GM12875 (cell line): ENCODE results near the gene DIP2B.
"Not testable (repeated sequence)": the region's sequence is repeated elsewhere in the genome, so short reads cannot be mapped to it uniquely, and the experiment has no call there.

Experiments
- H3K4me3 ChIP-seq: one replicate; pipeline ENCODE4 v1.5.1; 2011; ENCODE audit warnings: low read depth, low read length, control low read depth
- CTCF ChIP-seq: IDR thresholded peaks from 2 replicates; pipeline ENCODE4 v1.5.1; 2011; ENCODE audit warnings: low read depth, mild to moderate bottlenecking, control low read depth, inconsistent platforms, low read length, moderate library complexity, borderline replicate concordance; ENCODE audit not compliant: insufficient read depth

Gene DIP2B

GRCh38 chr12:50676756-50677155 lies 172.0 kb downstream of the DIP2B start:
- TF ChIP-seq CTCF: no peak
- no peak overlapping the region for H3K4me3 ChIP-seq

DNA sequence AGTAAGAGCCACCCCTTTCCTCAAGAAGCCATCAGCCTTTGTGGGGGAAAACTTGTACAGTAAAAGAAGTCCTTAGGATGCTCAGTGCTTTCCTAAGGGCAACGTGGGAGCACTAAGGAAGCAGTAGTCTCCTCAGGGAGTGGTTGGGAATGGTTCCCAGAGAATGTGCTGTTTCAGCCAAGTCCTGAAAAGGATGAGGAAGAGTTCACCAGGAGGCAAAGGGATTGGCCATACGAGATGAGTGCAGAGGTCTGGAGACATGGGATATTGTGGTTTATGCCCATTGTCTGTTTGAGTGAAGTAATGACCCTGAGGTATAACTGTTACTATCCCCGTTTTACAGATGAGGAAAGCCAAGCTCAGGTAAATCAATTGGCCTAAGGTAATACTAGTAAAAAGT lies 173.1 kb downstream of the DIP2B start:
- TF ChIP-seq CTCF: no peak
- no peak overlapping the region for H3K4me3 ChIP-seq

- H3K4me3 ChIP-seq: no peak overlapping the region
- no peak for TF ChIP-seq CTCF
Observed at GRCh38 chr12:50678650-50679365, 174.0 kb downstream of the DIP2B start.

GRCh38 chr12:50679612-50680011 lies 174.8 kb downstream of the DIP2B start:
- no peak overlapping the region for H3K4me3 ChIP-seq
- no peak for TF ChIP-seq CTCF

- H3K4me3 ChIP-seq: not testable (repeated sequence)
Observed at GRCh38 chr12:50681064-50681463, 176.3 kb downstream of the DIP2B start.

GRCh38 chr12:50685641-50686040 lies 180.9 kb downstream of the DIP2B start:
- TF ChIP-seq CTCF: no peak
- no peak overlapping the region for H3K4me3 ChIP-seq

GRCh38 chr12:50686406-50686805 lies 181.6 kb downstream of the DIP2B start:
- TF ChIP-seq CTCF: no peak
- no peak overlapping the region for H3K4me3 ChIP-seq

GRCh38 chr12:50686976-50687375 lies 182.2 kb downstream of the DIP2B start:
- H3K4me3 ChIP-seq: no peak overlapping the region
- no peak for TF ChIP-seq CTCF
